Right lobe of liver (tissue), 4 donors: ENCODE data around the gene APBB2.

Experiments
- POLR2A ChIP-seq: fragments of 450-650 bp; IDR thresholded peaks from one replicate; pipeline ENCODE4 v1.6.1; 2017; ENCODE audit warnings: antibody characterized with exemption, mild to moderate bottlenecking
- TF ChIP-seq, protein P1 (sequence below), 4 donors: fragments of 200-600 bp in 3 of 4; fragments of 450-650 bp in 1 of 4; IDR thresholded peaks; one replicate each; pipeline versions ENCODE4 v1.5.1 to v1.8.0; 2016 to 2022; ENCODE audit warnings: antibody characterized with exemption in 4 of 4, mild to moderate bottlenecking in 2 of 4
- donor health status: DM: no; HTN: no; CAD: no.
- donor health status: DM: no; HTN: no; CAD: no.
- donor health status: DM: no; HTN: yes; CAD: no.

DNA sequence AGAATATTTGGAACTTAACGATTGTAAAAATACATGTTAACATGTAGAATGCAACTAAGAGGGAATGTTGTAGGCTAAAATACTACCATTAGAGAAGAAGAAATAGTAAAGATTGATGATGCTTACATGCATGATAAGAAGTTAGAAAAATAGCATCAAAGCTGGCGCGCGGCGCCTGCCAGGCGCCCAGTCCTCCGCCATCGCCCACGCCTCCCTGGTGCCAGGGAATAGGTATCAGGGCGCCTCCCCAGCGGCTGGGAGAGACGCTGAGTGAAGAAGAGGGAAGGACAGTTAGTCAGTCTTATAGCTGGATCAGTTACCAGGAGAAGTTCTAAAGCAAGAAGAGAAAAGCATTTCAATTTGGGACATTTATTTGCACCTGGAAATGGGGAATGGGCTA is 428.6 kb downstream of the APBB2 start:
- TF ChIP-seq, protein P1, sequence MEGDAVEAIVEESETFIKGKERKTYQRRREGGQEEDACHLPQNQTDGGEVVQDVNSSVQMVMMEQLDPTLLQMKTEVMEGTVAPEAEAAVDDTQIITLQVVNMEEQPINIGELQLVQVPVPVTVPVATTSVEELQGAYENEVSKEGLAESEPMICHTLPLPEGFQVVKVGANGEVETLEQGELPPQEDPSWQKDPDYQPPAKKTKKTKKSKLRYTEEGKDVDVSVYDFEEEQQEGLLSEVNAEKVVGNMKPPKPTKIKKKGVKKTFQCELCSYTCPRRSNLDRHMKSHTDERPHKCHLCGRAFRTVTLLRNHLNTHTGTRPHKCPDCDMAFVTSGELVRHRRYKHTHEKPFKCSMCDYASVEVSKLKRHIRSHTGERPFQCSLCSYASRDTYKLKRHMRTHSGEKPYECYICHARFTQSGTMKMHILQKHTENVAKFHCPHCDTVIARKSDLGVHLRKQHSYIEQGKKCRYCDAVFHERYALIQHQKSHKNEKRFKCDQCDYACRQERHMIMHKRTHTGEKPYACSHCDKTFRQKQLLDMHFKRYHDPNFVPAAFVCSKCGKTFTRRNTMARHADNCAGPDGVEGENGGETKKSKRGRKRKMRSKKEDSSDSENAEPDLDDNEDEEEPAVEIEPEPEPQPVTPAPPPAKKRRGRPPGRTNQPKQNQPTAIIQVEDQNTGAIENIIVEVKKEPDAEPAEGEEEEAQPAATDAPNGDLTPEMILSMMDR (IDR thresholded peaks at IDR 0.05) = no peak
- TF ChIP-seq POLR2A = no peak
